Testis (tissue), 3 donors: ENCODE measurements around the gene RSRP1. TPM values are rescaled to one million over a fixed set of nuclear protein-coding genes. Genes with fewer than 3 reads are reported as not detected.
A peak's percentile ranks its signal among the peaks of the same experiment; 100 is the strongest.

ENCODE experiments used
- DNase-seq: peaks from one replicate; pipeline ENCODE4 v3.0.0-alpha.2; 2019
- H3K27ac ChIP-seq, 2 donors: fragments of 200-600 bp; sonication (generic); one replicate each; pipeline ENCODE4 v1.5.1; 2019
- H3K27me3 ChIP-seq: fragments of 200-600 bp; sonication (generic); one replicate; pipeline ENCODE4 v1.5.1; 2019
- H3K36me3 ChIP-seq: fragments of 200-600 bp; sonication (generic); one replicate; pipeline ENCODE4 v1.5.1; 2017; ENCODE audit warnings: low read depth; ENCODE audit errors: missing control alignments
- H3K4me1 ChIP-seq: fragments of 200-600 bp; sonication (generic); one replicate; pipeline ENCODE4 v1.5.1; 2019
- H3K4me3 ChIP-seq, 2 donors: fragments of 200-600 bp; sonication (generic); one replicate each; pipeline ENCODE4 v1.5.1; 2017 to 2019
- H3K9me3 ChIP-seq: fragments of 200-600 bp; sonication (generic); one replicate; pipeline ENCODE4 v1.5.1; 2017
- CTCF ChIP-seq, 3 experiments: fragments of 450-650 bp in 2 of 3; fragments of 200-600 bp in 1 of 3; sonication (generic) in 1 of 3; IDR thresholded peaks; one replicate each; pipeline ENCODE4 v1.5.1; 2016 to 2019; ENCODE audit warnings: antibody characterized with exemption in 3 of 3, mild to moderate bottlenecking in 2 of 3, moderate library complexity in 1 of 3
- POLR2A ChIP-seq: fragments of 450-650 bp; IDR thresholded peaks from one replicate; pipeline ENCODE4 v1.6.1; 2017; ENCODE audit warnings: antibody characterized with exemption, mild to moderate bottlenecking, moderate library complexity
- WGBS, 2 donors: methylation state at CpG; one replicate each; pipeline ENCODE4 v1.1.5; 2018; 5-methylcytosine and 5-hydroxymethylcytosine counted together
- intact Hi-C: fragments of 100-400 bp; cut with DNase I; formaldehyde crosslinking; loops from one replicate; pipeline ENCODE4 v1.15.1; 2023; ENCODE audit warnings: low total_unique reads
- polyA plus RNA-seq: library from polyadenylated mRNA; stranded (reverse); fragments of 350-450 nt; fragmentation: Illumina TruSeq; extraction: RNeasy Lipid Tissue Mini Kit (QIAGEN cat#74804); gene quantifications from one replicate; pipeline ENCODE4 v1.2.3, GENCODE V29; 2014; ENCODE audit warnings: low read depth, low replicate concordance; ENCODE audit not compliant: insufficient read depth
- total RNA-seq, 2 donors: library from RNA; depleted of rRNA; stranded (reverse); fragments of >200 nt; gene quantifications; one replicate each; pipeline ENCODE4 v1.2.3, GENCODE V29; 2016

Gene RSRP1
- total and polyA plus RNA-seq, 3 donors from 2014 or later: 73.7 to 175 (median 171) TPM

GRCh38 chr1:25205786-25206185 lies 41.5 kb downstream of the RSRP1 start:
- intact Hi-C loops: loop anchor here (10.0 kb wide), 1 partner anchor 361 kb away; no protein-coding TSS in a partner anchor
- TF ChIP-seq CTCF (IDR thresholded peaks at IDR 0.05) (no peak), POLR2A (no peak)
- no peak overlapping the region for H3K4me3 ChIP-seq
- H3K36me3 ChIP-seq: no peaks in the 10 kb centered on the region
- no peaks in the 10 kb centered on the region for H3K27me3 ChIP-seq
- no peaks in the 10 kb centered on the region for H3K4me1 ChIP-seq
- no peak overlapping the region for H3K27ac ChIP-seq
- DNase-seq: no peak
- WGBS, 2 donors: 90 to 91% methylated on average over 5 of the region's 5 CpGs
- no peaks in the 10 kb centered on the region for H3K9me3 ChIP-seq

- DNase-seq: no peak
- no peaks in the 10 kb centered on the region for H3K27me3 ChIP-seq
- 52 to 55% methylated on average over 9 of the region's 9 CpGs for WGBS, 2 donors
- no peak overlapping the region for H3K4me3 ChIP-seq
- no peaks in the 10 kb centered on the region for H3K4me1 ChIP-seq
- intact Hi-C loops: loop anchor here (10.0 kb wide), 1 partner anchor 360 kb away; no protein-coding TSS in a partner anchor
- no peak overlapping the region for H3K27ac ChIP-seq
- no peaks in the 10 kb centered on the region for H3K9me3 ChIP-seq
- TF ChIP-seq CTCF (IDR thresholded peaks at IDR 0.05) (peak; percentile 46 to 93 (median 63)), POLR2A (no peak)
- H3K36me3 ChIP-seq: no peaks in the 10 kb centered on the region
Measured at GRCh38 chr1:25204797-25205480, 42.3 kb downstream of the RSRP1 start.

- H3K4me3 ChIP-seq: no peak overlapping the region
- H3K36me3 ChIP-seq: no peaks in the 10 kb centered on the region
- intact Hi-C loops: loop anchor here (10.0 kb wide), 1 partner anchor 356 kb away; no protein-coding TSS in a partner anchor
- H3K27ac ChIP-seq: no peak overlapping the region
- DNase-seq: no peak
- 75 to 86% methylated on average over 7 of the region's 7 CpGs for WGBS, 2 donors
- no peaks in the 10 kb centered on the region for H3K4me1 ChIP-seq
- no peaks in the 10 kb centered on the region for H3K27me3 ChIP-seq
- TF ChIP-seq POLR2A (no peak), CTCF (IDR thresholded peaks at IDR 0.05) (no peak)
- no peaks in the 10 kb centered on the region for H3K9me3 ChIP-seq
Measured at GRCh38 chr1:25201006-25201405, 46.2 kb downstream of the RSRP1 start.

- WGBS, 2 donors: 79 to 84% methylated on average over 20 of the region's 20 CpGs
- no peaks in the 10 kb centered on the region for H3K9me3 ChIP-seq
- no peaks in the 10 kb centered on the region for H3K4me1 ChIP-seq
- intact Hi-C loops: loop anchor here (10.0 kb wide), 1 partner anchor 355 kb away; no protein-coding TSS in a partner anchor
- H3K27ac ChIP-seq: no peak overlapping the region
- H3K36me3 ChIP-seq: no peaks in the 10 kb centered on the region
- no peak overlapping the region for H3K4me3 ChIP-seq
- TF ChIP-seq CTCF (IDR thresholded peaks at IDR 0.05): no peak
- TF ChIP-seq POLR2A: no peak
- no peaks in the 10 kb centered on the region for H3K27me3 ChIP-seq
- no peak for DNase-seq
Measured at GRCh38 chr1:25199819-25200620, 47.2 kb downstream of the RSRP1 start.
